GM12873 (cell line): ENCODE results near the gene TSKS.

Experiments
- TF ChIP-seq, protein P1 (sequence below): IDR thresholded peaks from 2 replicates; pipeline ENCODE4 v1.5.1; 2012; ENCODE audit warnings: low read depth, mild to moderate bottlenecking, moderate library complexity, low read length, control low read depth; ENCODE audit not compliant: insufficient read depth; ENCODE audit errors: missing control alignments

The TSKS gene

DNA sequence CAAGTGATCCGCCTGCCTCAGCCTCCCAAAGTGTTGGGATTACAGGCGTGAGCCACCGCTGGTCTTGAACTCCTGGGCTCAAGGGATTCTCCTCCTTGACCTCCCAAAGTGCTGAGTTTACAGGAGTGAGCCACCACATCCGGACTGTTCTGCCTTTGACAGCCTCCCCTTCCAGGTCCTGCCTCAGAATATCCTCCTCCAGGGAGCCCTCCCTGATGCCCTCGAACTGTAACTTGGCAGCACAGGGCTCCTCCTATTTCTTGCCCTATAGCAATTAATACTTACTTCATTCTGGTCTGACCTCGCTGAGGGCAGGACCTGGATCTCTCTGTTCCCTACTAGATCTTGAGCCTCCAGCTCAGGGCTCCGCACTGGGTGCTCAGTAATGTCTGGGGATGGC is 66.2 kb downstream of the TSKS start:
- TF ChIP-seq, protein P1, sequence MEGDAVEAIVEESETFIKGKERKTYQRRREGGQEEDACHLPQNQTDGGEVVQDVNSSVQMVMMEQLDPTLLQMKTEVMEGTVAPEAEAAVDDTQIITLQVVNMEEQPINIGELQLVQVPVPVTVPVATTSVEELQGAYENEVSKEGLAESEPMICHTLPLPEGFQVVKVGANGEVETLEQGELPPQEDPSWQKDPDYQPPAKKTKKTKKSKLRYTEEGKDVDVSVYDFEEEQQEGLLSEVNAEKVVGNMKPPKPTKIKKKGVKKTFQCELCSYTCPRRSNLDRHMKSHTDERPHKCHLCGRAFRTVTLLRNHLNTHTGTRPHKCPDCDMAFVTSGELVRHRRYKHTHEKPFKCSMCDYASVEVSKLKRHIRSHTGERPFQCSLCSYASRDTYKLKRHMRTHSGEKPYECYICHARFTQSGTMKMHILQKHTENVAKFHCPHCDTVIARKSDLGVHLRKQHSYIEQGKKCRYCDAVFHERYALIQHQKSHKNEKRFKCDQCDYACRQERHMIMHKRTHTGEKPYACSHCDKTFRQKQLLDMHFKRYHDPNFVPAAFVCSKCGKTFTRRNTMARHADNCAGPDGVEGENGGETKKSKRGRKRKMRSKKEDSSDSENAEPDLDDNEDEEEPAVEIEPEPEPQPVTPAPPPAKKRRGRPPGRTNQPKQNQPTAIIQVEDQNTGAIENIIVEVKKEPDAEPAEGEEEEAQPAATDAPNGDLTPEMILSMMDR, result no peak

DNA sequence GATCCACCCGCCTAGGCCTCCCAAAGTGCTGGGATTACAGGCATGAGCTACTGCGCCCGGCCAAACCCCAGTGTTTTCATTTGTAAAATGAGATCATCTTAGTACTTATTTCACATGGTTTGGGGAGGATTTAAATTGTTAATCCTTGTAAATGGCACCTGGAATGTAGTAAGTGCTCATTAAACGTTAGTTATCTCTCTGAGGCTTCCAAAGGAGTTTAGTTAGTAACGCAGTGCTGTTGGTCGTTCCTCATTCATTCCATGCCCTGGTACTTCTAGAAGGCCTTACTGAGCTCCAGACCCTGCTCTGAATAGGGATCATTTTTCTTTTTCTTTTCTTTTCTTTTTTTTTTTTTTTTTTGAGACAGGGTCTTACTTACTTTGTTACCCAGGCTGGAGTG is 67.0 kb downstream of the TSKS start:
- TF ChIP-seq, protein P1, result no peak

DNA sequence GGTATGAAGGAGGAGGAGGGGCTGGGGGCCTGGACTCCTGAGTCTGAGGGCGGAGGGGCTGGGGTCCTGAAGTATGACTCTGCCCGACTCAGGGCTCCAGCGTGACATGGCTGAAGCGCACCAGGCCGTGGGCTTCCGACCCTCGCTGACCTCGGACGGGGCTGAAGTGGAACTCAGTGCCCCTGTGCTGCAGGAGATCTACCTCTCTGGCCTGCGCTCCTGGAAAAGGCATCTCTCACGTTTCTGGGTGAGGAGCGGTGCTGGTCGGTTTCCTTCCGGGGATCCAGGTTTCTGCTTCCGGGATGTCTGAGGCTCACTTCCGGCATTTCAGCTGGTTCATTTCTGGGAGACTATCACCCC is 71.0 kb downstream of the TSKS start:
- TF ChIP-seq, protein P1, result no peak

DNA sequence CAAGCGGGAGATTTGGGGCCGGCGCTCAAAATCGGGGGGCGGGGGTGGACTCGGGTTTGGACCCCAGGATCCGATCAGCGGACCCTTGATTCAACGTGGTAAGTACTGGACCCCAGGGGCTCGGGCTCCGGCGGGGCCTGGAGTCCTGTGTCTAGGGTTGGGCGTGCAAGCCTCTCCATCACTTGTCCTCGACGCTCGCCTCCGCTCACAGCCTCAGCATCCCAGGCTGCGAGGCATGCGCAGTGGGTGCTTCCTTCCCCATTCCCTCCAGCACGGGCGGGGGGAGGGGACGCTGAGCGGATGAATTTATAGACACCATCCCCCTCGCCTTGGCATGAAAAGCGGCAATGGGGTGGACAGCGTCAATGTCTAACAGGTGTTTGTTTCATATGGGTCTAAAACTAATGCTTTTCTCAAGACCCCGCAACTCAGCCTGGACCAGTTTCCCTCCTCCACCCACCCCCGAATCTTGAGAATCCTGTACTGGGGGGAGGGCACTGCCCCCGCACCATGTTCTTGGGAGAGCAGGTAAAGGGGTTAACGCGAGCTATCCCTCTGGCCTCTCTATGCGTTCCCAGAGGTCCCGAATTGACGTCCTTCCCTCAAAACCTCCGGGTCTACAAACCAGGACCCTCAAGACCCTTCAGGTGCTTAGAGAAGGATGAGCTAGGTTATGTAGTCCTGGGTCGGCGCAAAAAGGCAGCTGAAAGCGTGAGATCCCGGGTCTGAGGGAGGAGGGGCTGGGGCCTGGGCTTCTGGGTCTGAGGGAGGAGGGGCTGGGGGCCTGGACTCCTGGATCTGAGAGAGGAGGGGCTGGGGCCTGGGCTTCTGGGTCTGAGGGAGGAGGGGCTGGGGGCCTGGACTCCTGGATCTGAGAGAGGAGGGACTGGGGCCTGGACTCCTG is 71.6 kb downstream of the TSKS start:
- TF ChIP-seq, protein P1, result no peak

DNA sequence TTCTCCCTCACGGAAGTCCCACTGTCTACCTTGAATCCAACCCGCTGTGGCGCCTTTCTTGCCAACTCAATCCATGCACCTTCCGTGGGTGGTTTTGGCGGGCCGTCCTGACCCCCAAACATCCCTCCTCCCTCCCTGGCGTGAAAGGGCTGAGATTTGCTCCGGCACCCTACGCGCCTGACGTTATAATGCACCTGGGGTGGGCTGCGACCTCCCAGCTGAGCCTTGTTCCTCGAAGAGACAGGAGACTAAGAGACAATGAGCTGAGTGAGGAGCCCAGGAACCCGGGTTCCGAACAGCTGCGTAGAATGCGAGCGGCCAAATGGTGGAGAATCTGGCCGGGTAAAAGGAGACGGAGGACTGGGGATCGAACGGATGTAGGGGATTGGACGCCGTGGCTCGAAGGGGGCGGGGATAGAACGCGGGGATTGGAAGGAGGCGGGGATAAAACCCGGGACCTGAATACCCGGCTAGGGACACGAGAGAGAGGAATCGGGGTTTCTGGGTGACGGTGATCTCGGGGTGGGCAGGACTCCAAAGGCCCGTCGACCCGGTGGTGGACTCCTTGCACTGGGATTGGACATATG is 72.4 kb downstream of the TSKS start, which contains the start of gene CPT1C:
Gene CPT1C, plus strand, starts transcription at position 461 of the 587 bp plus-strand sequence. CDS start 1,137 bp downstream, outside the sequence.
- TF ChIP-seq, protein P1, result no peak

DNA sequence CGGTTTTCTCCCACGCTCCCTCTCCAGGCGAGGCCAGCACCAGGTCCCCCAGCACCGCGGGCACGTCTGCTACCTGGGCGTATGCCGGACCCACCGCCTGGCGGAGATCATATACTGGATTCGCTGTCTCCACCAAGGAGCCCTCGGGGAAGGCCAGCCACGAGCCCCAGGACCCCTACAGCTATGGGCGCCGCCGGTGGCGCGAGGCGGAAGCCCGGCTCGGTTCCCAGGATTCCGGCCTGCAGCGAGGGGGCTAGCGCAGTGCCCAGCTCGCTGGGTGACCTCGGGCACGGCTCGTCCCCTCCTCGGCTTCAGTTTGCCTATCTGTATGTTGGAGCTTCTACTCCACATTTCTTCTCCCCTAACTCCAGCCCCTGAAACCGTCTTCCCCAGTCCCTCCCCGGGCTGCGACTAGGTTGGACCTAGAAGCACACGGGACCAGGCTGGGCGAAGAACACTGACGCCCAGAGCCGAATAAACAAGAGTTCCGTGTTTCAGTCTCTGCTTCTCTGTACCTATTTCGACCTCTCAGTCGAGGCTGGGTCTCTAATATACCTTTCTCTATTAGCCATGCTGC is 72.9 kb downstream of the TSKS start:
- TF ChIP-seq, protein P1, result no peak
